HCT116 (cell line): ENCODE results near the gene NEDD4L.

Experiments used
- CBX3 ChIP-seq: IDR thresholded peaks from 2 replicates; pipeline ENCODE4 v1.6.1; 2012; ENCODE audit warnings: low read depth
- EZH2 ChIP-seq: fragments of 200-600 bp; sonication (generic); IDR thresholded peaks from 2 replicates; pipeline ENCODE4 v1.6.1; 2017; ENCODE audit warnings: antibody characterized with exemption, mixed run types
- EZH2phosphoT487 ChIP-seq: fragments of 200-600 bp; IDR thresholded peaks from 2 replicates; pipeline ENCODE4 v1.6.1; 2018; ENCODE audit warnings: antibody characterized with exemption, borderline replicate concordance
- JUND ChIP-seq: IDR thresholded peaks from 2 replicates; pipeline ENCODE4 v1.6.1; 2012
- POLR2A ChIP-seq: IDR thresholded peaks from 2 replicates; pipeline ENCODE4 v1.7.0; 2011; ENCODE audit warnings: borderline replicate concordance; ENCODE audit not compliant: insufficient read depth, insufficient read length; ENCODE audit errors: extremely low read depth
- POLR2AphosphoS5 ChIP-seq: IDR thresholded peaks from 2 replicates; pipeline ENCODE4 v1.6.1; 2011; ENCODE audit warnings: mild to moderate bottlenecking, low read depth, low read length, moderate library complexity
- RAD21 ChIP-seq: IDR thresholded peaks from 2 replicates; pipeline ENCODE4 v1.6.1; 2012; ENCODE audit warnings: low read depth, mild to moderate bottlenecking
- TCF7L2 ChIP-seq: IDR thresholded peaks from 2 replicates; pipeline ENCODE4 v1.7.0; 2011; ENCODE audit warnings: borderline replicate concordance, inconsistent platforms; ENCODE audit not compliant: insufficient read depth, insufficient read length; ENCODE audit errors: extremely low read depth
- YY1 ChIP-seq: IDR thresholded peaks from 2 replicates; pipeline ENCODE4 v1.6.1; 2011; ENCODE audit warnings: low read length, low read depth, moderate library complexity, mild to moderate bottlenecking; ENCODE audit not compliant: insufficient replicate concordance; ENCODE audit errors: extremely low read depth
- TF ChIP-seq, protein P1 (sequence below), 3 experiments: fragments of 200-600 bp in 1 of 3; sonication (generic) in 1 of 3; IDR thresholded peaks in 2 of 3; conservative IDR thresholded peaks in 1 of 3; 2 replicates each; pipeline ENCODE4 v1.5.1; 2012 to 2017; ENCODE audit warnings: low read depth in 2 of 3, low read length in 2 of 3, antibody characterized with exemption in 1 of 3, borderline replicate concordance in 1 of 3, control low read depth in 1 of 3, mild to moderate bottlenecking in 1 of 3, mixed read lengths in 1 of 3, mixed run types in 1 of 3, moderate library complexity in 1 of 3; ENCODE audit not compliant: insufficient read depth in 1 of 3
- TF ChIP-seq, protein P2 (sequence below): IDR thresholded peaks from 2 replicates; pipeline ENCODE4 v1.6.1; 2012; ENCODE audit warnings: low read depth

DNA sequence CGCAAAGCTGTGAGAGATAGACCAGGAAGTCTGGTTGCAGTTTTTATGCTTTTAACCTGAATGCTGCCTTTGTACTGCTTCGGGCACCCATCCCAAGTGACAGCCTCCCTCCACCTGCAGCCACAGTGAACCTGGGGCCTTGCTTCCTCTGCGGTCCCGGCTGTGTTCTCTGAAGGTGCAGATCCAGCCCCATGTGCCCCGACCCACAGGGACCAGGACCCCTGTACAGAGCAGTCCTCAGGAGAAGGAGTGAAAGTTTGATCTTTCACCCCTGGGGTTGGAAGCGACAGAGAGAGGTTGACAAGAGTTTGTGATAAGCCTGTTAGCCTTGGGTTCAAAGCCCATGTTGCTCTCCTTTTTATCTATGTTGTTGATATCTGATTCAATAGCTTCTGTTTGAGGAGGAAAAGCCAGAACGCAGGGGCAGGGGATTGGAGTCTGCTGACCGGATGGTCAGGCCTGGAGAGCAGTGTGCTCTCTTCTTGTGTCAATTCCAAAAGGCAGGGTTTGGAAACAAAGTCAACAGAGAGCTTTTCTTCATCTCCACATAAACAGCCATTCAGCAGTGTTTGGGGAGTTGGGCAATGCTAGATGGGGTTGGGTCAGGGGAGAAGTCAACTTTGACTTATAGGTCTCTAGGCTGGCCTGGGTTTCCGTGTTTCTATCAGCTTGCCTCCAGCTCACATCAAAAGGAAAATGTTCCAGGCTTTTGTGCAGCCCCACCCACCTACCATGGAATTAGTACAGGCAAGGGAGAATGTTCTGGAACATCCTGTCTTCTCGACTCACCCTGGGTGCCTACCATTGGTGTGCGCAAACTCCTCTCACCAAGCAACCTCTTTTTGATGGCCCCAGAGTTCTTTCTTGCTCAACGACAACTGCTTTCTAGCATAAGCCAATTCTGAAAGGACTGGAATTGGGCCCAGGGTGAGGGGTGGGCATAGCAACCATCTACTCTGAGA lies 369.9 kb downstream of the NEDD4L start:
- TF ChIP-seq, protein P1, sequence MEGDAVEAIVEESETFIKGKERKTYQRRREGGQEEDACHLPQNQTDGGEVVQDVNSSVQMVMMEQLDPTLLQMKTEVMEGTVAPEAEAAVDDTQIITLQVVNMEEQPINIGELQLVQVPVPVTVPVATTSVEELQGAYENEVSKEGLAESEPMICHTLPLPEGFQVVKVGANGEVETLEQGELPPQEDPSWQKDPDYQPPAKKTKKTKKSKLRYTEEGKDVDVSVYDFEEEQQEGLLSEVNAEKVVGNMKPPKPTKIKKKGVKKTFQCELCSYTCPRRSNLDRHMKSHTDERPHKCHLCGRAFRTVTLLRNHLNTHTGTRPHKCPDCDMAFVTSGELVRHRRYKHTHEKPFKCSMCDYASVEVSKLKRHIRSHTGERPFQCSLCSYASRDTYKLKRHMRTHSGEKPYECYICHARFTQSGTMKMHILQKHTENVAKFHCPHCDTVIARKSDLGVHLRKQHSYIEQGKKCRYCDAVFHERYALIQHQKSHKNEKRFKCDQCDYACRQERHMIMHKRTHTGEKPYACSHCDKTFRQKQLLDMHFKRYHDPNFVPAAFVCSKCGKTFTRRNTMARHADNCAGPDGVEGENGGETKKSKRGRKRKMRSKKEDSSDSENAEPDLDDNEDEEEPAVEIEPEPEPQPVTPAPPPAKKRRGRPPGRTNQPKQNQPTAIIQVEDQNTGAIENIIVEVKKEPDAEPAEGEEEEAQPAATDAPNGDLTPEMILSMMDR (IDR thresholded peaks at IDR 0.05 in 2 of 3, conservative IDR thresholded peaks at IDR 0.05 in 1 of 3; ENCODE audit: borderline replicate concordance in 1 of 3, insufficient read depth in 1 of 3, low read depth in 2 of 3, low read length in 2 of 3), result no peak
- no peak for TF ChIP-seq EZH2
- no peak for TF ChIP-seq POLR2A
- no peak for TF ChIP-seq POLR2AphosphoS5
- no peak for TF ChIP-seq EZH2phosphoT487
- TF ChIP-seq TCF7L2, result no peak
- no peak for TF ChIP-seq RAD21
- TF ChIP-seq JUND, result no peak
- TF ChIP-seq, protein P2, sequence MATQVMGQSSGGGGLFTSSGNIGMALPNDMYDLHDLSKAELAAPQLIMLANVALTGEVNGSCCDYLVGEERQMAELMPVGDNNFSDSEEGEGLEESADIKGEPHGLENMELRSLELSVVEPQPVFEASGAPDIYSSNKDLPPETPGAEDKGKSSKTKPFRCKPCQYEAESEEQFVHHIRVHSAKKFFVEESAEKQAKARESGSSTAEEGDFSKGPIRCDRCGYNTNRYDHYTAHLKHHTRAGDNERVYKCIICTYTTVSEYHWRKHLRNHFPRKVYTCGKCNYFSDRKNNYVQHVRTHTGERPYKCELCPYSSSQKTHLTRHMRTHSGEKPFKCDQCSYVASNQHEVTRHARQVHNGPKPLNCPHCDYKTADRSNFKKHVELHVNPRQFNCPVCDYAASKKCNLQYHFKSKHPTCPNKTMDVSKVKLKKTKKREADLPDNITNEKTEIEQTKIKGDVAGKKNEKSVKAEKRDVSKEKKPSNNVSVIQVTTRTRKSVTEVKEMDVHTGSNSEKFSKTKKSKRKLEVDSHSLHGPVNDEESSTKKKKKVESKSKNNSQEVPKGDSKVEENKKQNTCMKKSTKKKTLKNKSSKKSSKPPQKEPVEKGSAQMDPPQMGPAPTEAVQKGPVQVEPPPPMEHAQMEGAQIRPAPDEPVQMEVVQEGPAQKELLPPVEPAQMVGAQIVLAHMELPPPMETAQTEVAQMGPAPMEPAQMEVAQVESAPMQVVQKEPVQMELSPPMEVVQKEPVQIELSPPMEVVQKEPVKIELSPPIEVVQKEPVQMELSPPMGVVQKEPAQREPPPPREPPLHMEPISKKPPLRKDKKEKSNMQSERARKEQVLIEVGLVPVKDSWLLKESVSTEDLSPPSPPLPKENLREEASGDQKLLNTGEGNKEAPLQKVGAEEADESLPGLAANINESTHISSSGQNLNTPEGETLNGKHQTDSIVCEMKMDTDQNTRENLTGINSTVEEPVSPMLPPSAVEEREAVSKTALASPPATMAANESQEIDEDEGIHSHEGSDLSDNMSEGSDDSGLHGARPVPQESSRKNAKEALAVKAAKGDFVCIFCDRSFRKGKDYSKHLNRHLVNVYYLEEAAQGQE, result no peak
- no peak for TF ChIP-seq CBX3
- no peak for TF ChIP-seq YY1
